ENCODE results near the gene LHFPL3.

The LHFPL3 gene

GRCh38 chr7:104327938-104328295 is 486 bp upstream of the LHFPL3 start:
- TF ChIP-seq, protein P1, sequence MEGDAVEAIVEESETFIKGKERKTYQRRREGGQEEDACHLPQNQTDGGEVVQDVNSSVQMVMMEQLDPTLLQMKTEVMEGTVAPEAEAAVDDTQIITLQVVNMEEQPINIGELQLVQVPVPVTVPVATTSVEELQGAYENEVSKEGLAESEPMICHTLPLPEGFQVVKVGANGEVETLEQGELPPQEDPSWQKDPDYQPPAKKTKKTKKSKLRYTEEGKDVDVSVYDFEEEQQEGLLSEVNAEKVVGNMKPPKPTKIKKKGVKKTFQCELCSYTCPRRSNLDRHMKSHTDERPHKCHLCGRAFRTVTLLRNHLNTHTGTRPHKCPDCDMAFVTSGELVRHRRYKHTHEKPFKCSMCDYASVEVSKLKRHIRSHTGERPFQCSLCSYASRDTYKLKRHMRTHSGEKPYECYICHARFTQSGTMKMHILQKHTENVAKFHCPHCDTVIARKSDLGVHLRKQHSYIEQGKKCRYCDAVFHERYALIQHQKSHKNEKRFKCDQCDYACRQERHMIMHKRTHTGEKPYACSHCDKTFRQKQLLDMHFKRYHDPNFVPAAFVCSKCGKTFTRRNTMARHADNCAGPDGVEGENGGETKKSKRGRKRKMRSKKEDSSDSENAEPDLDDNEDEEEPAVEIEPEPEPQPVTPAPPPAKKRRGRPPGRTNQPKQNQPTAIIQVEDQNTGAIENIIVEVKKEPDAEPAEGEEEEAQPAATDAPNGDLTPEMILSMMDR (IDR thresholded peaks at IDR 0.05; ENCODE audit: low read depth, low read length): no peak
- Histone ChIP-seq H3K4me1 (no peaks in the 10 kb centered on the region), H3K4me3 (ENCODE audit: low read depth, low read length) (no peak overlapping the region), H3K27me3 (peaks cover 80% of the 10 kb centered on the region), H3K36me3 (no peaks in the 10 kb centered on the region), H3K9me3 (no peaks in the 10 kb centered on the region)
- DNase-seq: no peak

GRCh38 chr7:104328970-104329825 is 795 bp downstream of the LHFPL3 start:
- peaks cover 92% of the 10 kb centered on the region for H3K27me3 ChIP-seq
- H3K4me1 ChIP-seq: no peaks in the 10 kb centered on the region
- TF ChIP-seq, protein P1 (IDR thresholded peaks at IDR 0.05; ENCODE audit: low read depth, low read length): no peak
- no peaks in the 10 kb centered on the region for H3K9me3 ChIP-seq
- no peaks in the 10 kb centered on the region for H3K36me3 ChIP-seq
- H3K4me3 ChIP-seq (ENCODE audit: low read depth, low read length): peak overlapping the region; percentile 25
- no peak for DNase-seq

DNA sequence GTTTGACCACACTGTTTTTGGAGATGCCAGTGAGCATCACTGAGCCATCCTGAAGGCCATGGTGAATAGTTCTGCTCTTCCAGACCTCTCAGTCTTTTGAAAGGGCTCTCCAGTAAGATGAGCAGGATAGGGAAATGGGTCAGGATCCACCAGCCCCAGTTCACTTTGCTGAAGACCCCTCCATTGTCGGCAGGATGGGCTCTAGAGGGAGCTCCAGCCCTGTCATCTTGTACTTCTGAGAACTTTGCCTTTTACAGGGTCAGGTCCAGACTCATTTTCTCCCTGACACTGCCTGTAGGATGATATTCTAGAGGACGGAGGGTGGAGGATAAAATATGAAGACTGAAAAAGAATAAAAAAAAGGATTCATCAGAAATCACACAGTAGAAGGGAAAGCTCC is 13.1 kb downstream of the LHFPL3 start:
- TF ChIP-seq, protein P1 (IDR thresholded peaks at IDR 0.05; ENCODE audit: low read depth, low read length): peak; percentile 78
- peaks cover 24% of the 10 kb centered on the region for H3K27me3 ChIP-seq
- DNase-seq: peak; percentile 64
- no peak overlapping the region for H3K4me3 ChIP-seq (ENCODE audit: low read depth, low read length)
- H3K36me3 ChIP-seq: no peaks in the 10 kb centered on the region
- no peaks in the 10 kb centered on the region for H3K9me3 ChIP-seq
- no peaks in the 10 kb centered on the region for H3K4me1 ChIP-seq

DNA sequence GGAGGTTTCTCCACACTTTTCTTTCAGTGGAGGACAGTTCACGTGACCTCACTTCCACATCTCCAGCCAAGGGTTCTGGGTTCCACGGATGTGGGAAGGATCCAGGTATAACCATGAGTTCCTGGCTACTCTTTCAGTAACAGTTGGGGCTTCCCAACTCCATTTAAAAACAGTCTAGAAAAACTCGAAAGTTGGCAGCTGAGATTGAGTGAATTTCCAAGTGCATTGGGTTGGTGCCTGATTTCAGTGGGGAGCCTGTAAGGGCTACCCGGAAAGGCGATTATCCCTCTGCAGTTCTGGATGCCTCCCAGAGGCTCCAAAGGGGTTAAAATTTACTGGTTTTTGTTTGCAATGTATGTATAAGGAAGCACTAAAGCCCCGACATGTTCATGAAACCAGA is 24.3 kb downstream of the LHFPL3 start:
- Histone ChIP-seq H3K4me3 (ENCODE audit: low read depth, low read length) (no peak overlapping the region), H3K36me3 (no peaks in the 10 kb centered on the region), H3K4me1 (no peaks in the 10 kb centered on the region; the same call in 1 of the 2 replicates), H3K27me3 (peaks cover 57% of the 10 kb centered on the region), H3K9me3 (no peaks in the 10 kb centered on the region)
- TF ChIP-seq, protein P1 (IDR thresholded peaks at IDR 0.05; ENCODE audit: low read depth, low read length): no peak
- DNase-seq: no peak

DNA sequence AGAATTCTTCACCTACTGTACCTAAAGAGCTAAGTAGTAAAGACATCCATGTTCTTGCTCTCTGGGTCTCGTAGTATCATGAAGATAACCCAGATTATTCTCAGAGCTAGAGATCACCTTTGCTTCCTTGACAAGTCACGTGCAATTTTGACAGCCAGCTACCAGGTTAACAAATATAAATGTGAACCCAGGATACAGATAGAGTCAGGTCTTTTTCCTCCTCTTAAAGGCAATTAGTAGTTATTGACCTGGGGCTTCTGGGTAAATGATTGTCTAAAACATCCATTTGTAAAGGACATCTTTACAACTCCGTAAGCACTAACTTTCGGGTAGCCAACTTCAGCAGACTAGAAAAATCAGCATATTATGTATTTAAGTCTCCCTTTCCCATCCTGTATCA is 28.8 kb downstream of the LHFPL3 start:
- no peaks in the 10 kb centered on the region for H3K4me1 ChIP-seq
- peaks cover 60% of the 10 kb centered on the region for H3K27me3 ChIP-seq
- TF ChIP-seq, protein P1 (IDR thresholded peaks at IDR 0.05; ENCODE audit: low read depth, low read length): no peak
- H3K4me3 ChIP-seq (ENCODE audit: low read depth, low read length): no peak overlapping the region
- no peak for DNase-seq
- H3K36me3 ChIP-seq: no peaks in the 10 kb centered on the region
- no peaks in the 10 kb centered on the region for H3K9me3 ChIP-seq

DNA sequence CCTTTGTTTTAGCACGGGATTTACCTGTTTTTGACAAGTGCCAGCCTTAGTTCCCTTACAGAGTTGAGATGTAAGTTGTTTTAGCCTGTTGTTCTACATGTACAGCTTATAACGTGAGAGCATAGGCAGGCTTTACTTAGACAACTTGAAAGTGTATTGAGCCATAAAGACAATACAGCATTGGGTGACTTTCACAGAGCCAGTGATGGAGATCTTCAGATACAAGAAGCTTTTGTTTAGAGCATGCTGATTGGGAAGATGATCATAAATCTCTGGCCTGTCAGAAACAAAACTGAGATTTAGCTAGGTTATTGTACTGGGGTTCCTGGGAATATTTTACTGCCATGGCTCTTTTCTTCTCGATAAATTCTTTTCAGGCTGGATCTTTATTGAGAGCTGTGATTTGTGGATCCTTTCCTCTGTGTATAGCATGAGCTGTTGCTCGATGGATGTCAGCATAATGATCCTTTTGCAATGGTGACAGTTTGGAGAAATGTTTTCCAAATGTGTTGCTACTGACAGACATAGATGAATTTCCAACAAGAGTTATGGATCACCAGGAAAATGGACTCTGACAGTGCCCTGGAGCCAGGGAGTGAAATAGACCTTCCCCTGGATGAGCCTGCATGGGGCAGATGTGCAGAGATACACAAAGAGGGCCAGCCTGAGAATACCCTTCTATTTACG is 30.2 kb downstream of the LHFPL3 start:
- TF ChIP-seq, protein P1 (IDR thresholded peaks at IDR 0.05; ENCODE audit: low read depth, low read length): no peak
- no peak overlapping the region for H3K4me3 ChIP-seq (ENCODE audit: low read depth, low read length)
- peaks cover 55% of the 10 kb centered on the region for H3K27me3 ChIP-seq
- no peaks in the 10 kb centered on the region for H3K4me1 ChIP-seq
- DNase-seq: no peak
- no peaks in the 10 kb centered on the region for H3K9me3 ChIP-seq
- no peaks in the 10 kb centered on the region for H3K36me3 ChIP-seq

Measured in BE2C (cell line).